HL-60 (cell line): ENCODE measurements around the gene SHCBP1.

ENCODE experiments used
- DNase-seq, 2 experiments: peaks; one replicate each; pipeline ENCODE4 v3.0.0-alpha.2; 2010 to 2020; ENCODE audit warnings: low read depth in 1 of 2, low spot score in 1 of 2
- H3K27ac ChIP-seq: fragments of 250-450 bp; sonication (Bioruptor Pico); replicated peaks from 2 replicates; pipeline ENCODE4 v1.5.1; 2020; ENCODE audit warnings: mild to moderate bottlenecking, moderate library complexity
- H3K27me3 ChIP-seq: fragments of 250-450 bp; sonication (Bioruptor Pico); 2 replicates; pipeline ENCODE4 v1.5.1; 2021; ENCODE audit warnings: mild to moderate bottlenecking, moderate library complexity; ENCODE audit not compliant: insufficient read depth, poor library complexity, severe bottlenecking
- H3K4me3 ChIP-seq: replicated peaks from 2 replicates; pipeline ENCODE4 v1.5.1; 2011; ENCODE audit warnings: mild to moderate bottlenecking, control low read depth, low read length; ENCODE audit not compliant: insufficient read depth
- GABPA ChIP-seq: IDR thresholded peaks from 2 replicates; pipeline ENCODE4 v1.6.1; 2012; ENCODE audit warnings: low read depth
- POLR2AphosphoS5 ChIP-seq: IDR thresholded peaks from 2 replicates; pipeline ENCODE4 v1.6.1; 2012; ENCODE audit warnings: low read depth
- SPI1 ChIP-seq: IDR thresholded peaks from 2 replicates; pipeline ENCODE4 v1.6.1; 2012; ENCODE audit warnings: low read depth, mild to moderate bottlenecking, borderline replicate concordance
- TF ChIP-seq, protein P1 (sequence below): IDR thresholded peaks from 2 replicates; pipeline ENCODE4 v1.6.1; 2012; ENCODE audit warnings: low read depth; ENCODE audit not compliant: insufficient replicate concordance
- TF ChIP-seq, protein P2 (sequence below): IDR thresholded peaks from one replicate; pipeline ENCODE4 v1.5.1; 2011; ENCODE audit warnings: low read length, control low read depth, inconsistent platforms; ENCODE audit not compliant: insufficient read depth

SHCBP1 gene

DNA sequence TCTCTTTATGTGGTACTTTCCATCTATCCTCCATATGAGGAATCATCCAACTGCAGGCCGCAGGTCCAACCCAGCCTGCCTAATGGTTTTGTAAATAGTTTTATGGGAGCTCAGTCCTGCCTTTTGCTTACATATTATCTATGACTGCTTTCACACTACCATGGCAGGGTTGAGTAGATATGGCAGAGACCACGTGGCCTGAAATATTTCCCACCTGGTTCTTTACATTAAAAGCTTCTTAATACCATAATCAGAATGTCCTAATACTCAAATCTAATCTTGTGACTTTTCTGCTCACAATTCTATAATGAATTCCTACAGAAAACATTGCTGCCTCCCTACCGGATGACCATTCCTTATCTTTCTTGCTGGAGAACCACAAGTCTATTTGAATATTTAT lies 71.7 kb downstream of the SHCBP1 start:
- H3K4me3 ChIP-seq, result no peak overlapping the region
- TF ChIP-seq, protein P1, sequence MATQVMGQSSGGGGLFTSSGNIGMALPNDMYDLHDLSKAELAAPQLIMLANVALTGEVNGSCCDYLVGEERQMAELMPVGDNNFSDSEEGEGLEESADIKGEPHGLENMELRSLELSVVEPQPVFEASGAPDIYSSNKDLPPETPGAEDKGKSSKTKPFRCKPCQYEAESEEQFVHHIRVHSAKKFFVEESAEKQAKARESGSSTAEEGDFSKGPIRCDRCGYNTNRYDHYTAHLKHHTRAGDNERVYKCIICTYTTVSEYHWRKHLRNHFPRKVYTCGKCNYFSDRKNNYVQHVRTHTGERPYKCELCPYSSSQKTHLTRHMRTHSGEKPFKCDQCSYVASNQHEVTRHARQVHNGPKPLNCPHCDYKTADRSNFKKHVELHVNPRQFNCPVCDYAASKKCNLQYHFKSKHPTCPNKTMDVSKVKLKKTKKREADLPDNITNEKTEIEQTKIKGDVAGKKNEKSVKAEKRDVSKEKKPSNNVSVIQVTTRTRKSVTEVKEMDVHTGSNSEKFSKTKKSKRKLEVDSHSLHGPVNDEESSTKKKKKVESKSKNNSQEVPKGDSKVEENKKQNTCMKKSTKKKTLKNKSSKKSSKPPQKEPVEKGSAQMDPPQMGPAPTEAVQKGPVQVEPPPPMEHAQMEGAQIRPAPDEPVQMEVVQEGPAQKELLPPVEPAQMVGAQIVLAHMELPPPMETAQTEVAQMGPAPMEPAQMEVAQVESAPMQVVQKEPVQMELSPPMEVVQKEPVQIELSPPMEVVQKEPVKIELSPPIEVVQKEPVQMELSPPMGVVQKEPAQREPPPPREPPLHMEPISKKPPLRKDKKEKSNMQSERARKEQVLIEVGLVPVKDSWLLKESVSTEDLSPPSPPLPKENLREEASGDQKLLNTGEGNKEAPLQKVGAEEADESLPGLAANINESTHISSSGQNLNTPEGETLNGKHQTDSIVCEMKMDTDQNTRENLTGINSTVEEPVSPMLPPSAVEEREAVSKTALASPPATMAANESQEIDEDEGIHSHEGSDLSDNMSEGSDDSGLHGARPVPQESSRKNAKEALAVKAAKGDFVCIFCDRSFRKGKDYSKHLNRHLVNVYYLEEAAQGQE, result no peak
- TF ChIP-seq, protein P2, sequence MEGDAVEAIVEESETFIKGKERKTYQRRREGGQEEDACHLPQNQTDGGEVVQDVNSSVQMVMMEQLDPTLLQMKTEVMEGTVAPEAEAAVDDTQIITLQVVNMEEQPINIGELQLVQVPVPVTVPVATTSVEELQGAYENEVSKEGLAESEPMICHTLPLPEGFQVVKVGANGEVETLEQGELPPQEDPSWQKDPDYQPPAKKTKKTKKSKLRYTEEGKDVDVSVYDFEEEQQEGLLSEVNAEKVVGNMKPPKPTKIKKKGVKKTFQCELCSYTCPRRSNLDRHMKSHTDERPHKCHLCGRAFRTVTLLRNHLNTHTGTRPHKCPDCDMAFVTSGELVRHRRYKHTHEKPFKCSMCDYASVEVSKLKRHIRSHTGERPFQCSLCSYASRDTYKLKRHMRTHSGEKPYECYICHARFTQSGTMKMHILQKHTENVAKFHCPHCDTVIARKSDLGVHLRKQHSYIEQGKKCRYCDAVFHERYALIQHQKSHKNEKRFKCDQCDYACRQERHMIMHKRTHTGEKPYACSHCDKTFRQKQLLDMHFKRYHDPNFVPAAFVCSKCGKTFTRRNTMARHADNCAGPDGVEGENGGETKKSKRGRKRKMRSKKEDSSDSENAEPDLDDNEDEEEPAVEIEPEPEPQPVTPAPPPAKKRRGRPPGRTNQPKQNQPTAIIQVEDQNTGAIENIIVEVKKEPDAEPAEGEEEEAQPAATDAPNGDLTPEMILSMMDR, result no peak
- TF ChIP-seq SPI1 (no peak), POLR2AphosphoS5 (no peak), GABPA (no peak)
- peaks cover 3% of the 10 kb centered on the region for H3K27me3 ChIP-seq
- DNase-seq, result no peak
- H3K27ac ChIP-seq, result no peak overlapping the region
